HG02623 (cell line): Measurements from ENCODE around the gene HAPLN1.
A peak's percentile ranks its signal among the peaks of the same experiment; 100 is the strongest.
"Not testable (repeated sequence)": the region's sequence is repeated elsewhere in the genome, so short reads cannot be mapped to it uniquely, and the experiment has no call there.

Source experiments
- ATAC-seq: cut with Tn5 transposase; IDR thresholded peaks from one replicate; pipeline ENCODE4 v1.9.1; 2021; ENCODE audit warnings: moderate library complexity; ENCODE audit not compliant: unreplicated experiment

Gene HAPLN1

GRCh38 chr5:83720836-83721537, at the start of gene HAPLN1:
TSS of gene HAPLN1 (minus strand) at chr5:83720855. CDS start at chr5:83673523, 47,332 bp downstream.
- ATAC-seq = no peak

- ATAC-seq = no peak
These were observed 46.8 kb upstream of the HAPLN1 start for GRCh38 chr5:83767409-83767992.

- ATAC-seq = no peak
These were observed 43.4 kb upstream of the HAPLN1 start for GRCh38 chr5:83764101-83764500.

- ATAC-seq = no peak
These were observed 39.9 kb upstream of the HAPLN1 start for GRCh38 chr5:83760579-83760978.

- no peak for ATAC-seq
These were observed 32.0 kb upstream of the HAPLN1 start for GRCh38 chr5:83752700-83753099.

GRCh38 chr5:83751201-83751600, 30.5 kb upstream of the HAPLN1 start:
- no peak for ATAC-seq

- ATAC-seq = no peak
These were observed 30.1 kb upstream of the HAPLN1 start for GRCh38 chr5:83750749-83751148.

- ATAC-seq = no peak
These were observed 25.2 kb upstream of the HAPLN1 start for GRCh38 chr5:83745816-83746215.

- ATAC-seq = no peak
These were observed 24.2 kb upstream of the HAPLN1 start for GRCh38 chr5:83744821-83745220.

GRCh38 chr5:83742089-83742488, 21.4 kb upstream of the HAPLN1 start:
- ATAC-seq = no peak

- ATAC-seq = no peak
These were observed 20.9 kb upstream of the HAPLN1 start for GRCh38 chr5:83741571-83741970.

GRCh38 chr5:83740741-83741140, 20.1 kb upstream of the HAPLN1 start:
- ATAC-seq = peak; percentile 79

GRCh38 chr5:83736169-83736568, 15.5 kb upstream of the HAPLN1 start:
- not testable (repeated sequence) for ATAC-seq

- not testable (repeated sequence) for ATAC-seq
These were observed 14.4 kb upstream of the HAPLN1 start for GRCh38 chr5:83735058-83735457.

GRCh38 chr5:83731638-83732037, 11.0 kb upstream of the HAPLN1 start:
- no peak for ATAC-seq

GRCh38 chr5:83729362-83729761, 8.7 kb upstream of the HAPLN1 start:
- no peak for ATAC-seq

- ATAC-seq = no peak
These were observed 6.3 kb upstream of the HAPLN1 start for GRCh38 chr5:83726912-83727311.

GRCh38 chr5:83724935-83725334, 4.3 kb upstream of the HAPLN1 start:
- ATAC-seq = no peak

GRCh38 chr5:83724001-83724400, 3.3 kb upstream of the HAPLN1 start:
- ATAC-seq = no peak

- ATAC-seq = no peak
These were observed 2.4 kb upstream of the HAPLN1 start for GRCh38 chr5:83723031-83723430.

- peak; percentile 55 for ATAC-seq
These were observed 1.6 kb upstream of the HAPLN1 start for GRCh38 chr5:83721953-83722901.
